HEK293 (cell line): ENCODE results near the gene RBPJL.

ENCODE experiments used
- CTCF ChIA-PET: fragments of 350-600 bp; formaldehyde crosslinking; extraction: SDS; loops from one replicate; lab custom pipeline; 2021; ENCODE audit warnings: antibody characterized with exemption; lab: Yijun Ruan, JAX
- POLR2A ChIA-PET: fragments of 300-600 bp; formaldehyde crosslinking; extraction: SDS; loops from one replicate; lab custom pipeline; 2020; ENCODE audit warnings: antibody characterized with exemption, inconsistent platforms; lab: Yijun Ruan, JAX
- H3K27ac ChIP-seq: fragments of 200-500 bp; sonication (Bioruptor generic); 2 replicates; pipeline ENCODE4 v1.5.1; 2014; ENCODE audit warnings: low read depth, low read length, control low read depth, inconsistent platforms; ENCODE audit errors: extremely low read depth
- H3K36me3 ChIP-seq, 2 experiments: fragments of 200-500 bp in 1 of 2; sonication (Bioruptor generic) in 1 of 2; 1 replicate in 1 of 2; 2 replicates in 1 of 2; pipeline ENCODE4 v1.5.1; 2014 to 2017; ENCODE audit warnings: inconsistent platforms in 2 of 2, low read length in 2 of 2; ENCODE audit not compliant: control insufficient read depth in 2 of 2, insufficient read depth in 1 of 2
- H3K4me1 ChIP-seq: fragments of 200-500 bp; sonication (Bioruptor generic); 2 replicates; pipeline ENCODE4 v1.5.1; 2014; ENCODE audit warnings: mild to moderate bottlenecking, low read length, inconsistent platforms; ENCODE audit not compliant: control insufficient read depth, insufficient read depth
- H3K4me3 ChIP-seq: 2 replicates; pipeline ENCODE4 v1.5.1; 2011; ENCODE audit warnings: low read depth, mild to moderate bottlenecking, control low read depth, low read length, moderate library complexity
- H3K9me3 ChIP-seq: fragments of 200-500 bp; sonication (Bioruptor generic); 2 replicates; pipeline ENCODE4 v1.5.1; 2014; ENCODE audit warnings: low read depth, low read length, inconsistent platforms; ENCODE audit not compliant: control insufficient read depth, insufficient read depth
- BCL11B ChIP-seq: fragments of 450-650 bp; formaldehyde crosslinking; IDR thresholded peaks from 2 replicates; pipeline ENCODE4 v1.5.1; 2016; ENCODE audit warnings: low read depth, missing biosample characterization, missing genetic modification characterization
- PRDM4 ChIP-seq: fragments of 450-650 bp; formaldehyde crosslinking; IDR thresholded peaks from 2 replicates; pipeline ENCODE4 v1.5.1; 2017; ENCODE audit warnings: missing biosample characterization, missing genetic modification characterization
- ZBTB44 ChIP-seq: fragments of 450-650 bp; IDR thresholded peaks from 2 replicates; pipeline ENCODE4 v1.5.1; 2018; ENCODE audit warnings: missing biosample characterization, mild to moderate bottlenecking, missing genetic modification characterization
- ZBTB49 ChIP-seq: fragments of 450-650 bp; formaldehyde crosslinking; IDR thresholded peaks from 2 replicates; pipeline ENCODE4 v1.5.1; 2016; ENCODE audit warnings: missing biosample characterization, missing genetic modification characterization, low read depth
- ZBTB6 ChIP-seq: fragments of 450-650 bp; formaldehyde crosslinking; IDR thresholded peaks from 2 replicates; pipeline ENCODE4 v1.5.1; 2017; ENCODE audit warnings: missing biosample characterization, missing genetic modification characterization
- ZNF174 ChIP-seq: fragments of 450-650 bp; formaldehyde crosslinking; IDR thresholded peaks from 2 replicates; pipeline ENCODE4 v1.5.0; 2017; ENCODE audit warnings: missing biosample characterization, mild to moderate bottlenecking, missing genetic modification characterization
- ZNF2 ChIP-seq: fragments of 450-650 bp; formaldehyde crosslinking; IDR thresholded peaks from 2 replicates; pipeline ENCODE4 v1.5.1; 2016; ENCODE audit warnings: missing biosample characterization, missing genetic modification characterization
- ZNF266 ChIP-seq: fragments of 450-650 bp; formaldehyde crosslinking; IDR thresholded peaks from 2 replicates; pipeline ENCODE4 v1.5.1; 2016; ENCODE audit warnings: missing biosample characterization, missing genetic modification characterization, low read depth
- ZNF311 ChIP-seq: fragments of 450-650 bp; formaldehyde crosslinking; IDR thresholded peaks from 2 replicates; pipeline ENCODE4 v1.5.1; 2017; ENCODE audit warnings: missing biosample characterization, missing genetic modification characterization, borderline replicate concordance
- ZNF501 ChIP-seq: fragments of 450-650 bp; formaldehyde crosslinking; IDR thresholded peaks from 2 replicates; pipeline ENCODE4 v1.5.1; 2016; ENCODE audit warnings: missing biosample characterization, missing genetic modification characterization
- ZNF510 ChIP-seq: fragments of 450-650 bp; formaldehyde crosslinking; IDR thresholded peaks from 2 replicates; pipeline ENCODE4 v1.5.1; 2018; ENCODE audit warnings: mild to moderate bottlenecking, missing genetic modification characterization, missing biosample characterization; ENCODE audit not compliant: insufficient replicate concordance
- ZNF549 ChIP-seq: fragments of 450-650 bp; IDR thresholded peaks from 2 replicates; pipeline ENCODE4 v1.5.1; 2018; ENCODE audit warnings: missing biosample characterization, missing genetic modification characterization, mild to moderate bottlenecking, inconsistent platforms, moderate library complexity
- ZNF561 ChIP-seq: fragments of 450-650 bp; IDR thresholded peaks from 2 replicates; pipeline ENCODE4 v1.5.1; 2018; ENCODE audit warnings: missing biosample characterization, missing genetic modification characterization, borderline replicate concordance
- ZNF626 ChIP-seq: fragments of 450-650 bp; sonication (Bioruptor Pico); formaldehyde crosslinking; IDR thresholded peaks from 2 replicates; pipeline ENCODE4 v1.5.1; 2018; ENCODE audit warnings: missing biosample characterization, missing genetic modification characterization, inconsistent platforms

Gene RBPJL

GRCh38 chr20:45305262-45305661 is 1.4 kb upstream of the RBPJL start:
- ChIA-PET CTCF (interaction anchor here (0.6 to 1.2 kb wide), 6 partner anchors 9 to 262 kb away, joined by 3 to 6 read pairs (median 4); no protein-coding TSS in a partner anchor), POLR2A (no interaction called here)
- TF ChIP-seq PRDM4 (tag by site-specific recombination): no peak
- no peak for TF ChIP-seq ZBTB44 (tag by site-specific recombination)
- no peak for TF ChIP-seq BCL11B (tag by site-specific recombination)
- no peak for TF ChIP-seq ZNF2 (tag by site-specific recombination)
- TF ChIP-seq ZNF626 (tag by site-specific recombination): no peak
- TF ChIP-seq ZNF266 (tag by site-specific recombination): no peak
- no peak for TF ChIP-seq ZNF174 (tag by site-specific recombination)

GRCh38 chr20:45307076-45307640 is 518 bp downstream of the RBPJL start:
- Histone ChIP-seq H3K4me1 (no peaks in the 10 kb centered on the region), H3K27ac (no peak overlapping the region), H3K36me3 (no peaks in the 10 kb centered on the region), H3K9me3 (no peaks in the 10 kb centered on the region), H3K4me3 (no peak overlapping the region)
- CTCF ChIA-PET: no interaction called here
- POLR2A ChIA-PET: no interaction called here
- TF ChIP-seq ZBTB6 (no peak), ZNF311 (tag by site-specific recombination) (no peak), ZNF510 (tag by site-specific recombination) (no peak), ZNF549 (tag by site-specific recombination) (no peak), ZNF501 (tag by site-specific recombination) (no peak), ZNF561 (no peak), ZBTB49 (tag by site-specific recombination) (no peak)
- TF ChIP-seq, all 188 proteins: peak for 0

More at GRCh38 chr20:45305262-45305661, 1.4 kb upstream of the RBPJL start:
- no peak overlapping the region for H3K4me3 ChIP-seq
- H3K4me1 ChIP-seq: 0 out of 2 replicates have a peak, but pooled peaks cover 3% of the 10 kb centered on the region
- no peaks in the 10 kb centered on the region for H3K36me3 ChIP-seq
- no peaks in the 10 kb centered on the region for H3K9me3 ChIP-seq
- H3K27ac ChIP-seq: no peak overlapping the region
